ENCODE results near the gene ZSWIM8. TPM values are rescaled to one million over a fixed set of nuclear protein-coding genes. Genes with fewer than 3 reads are reported as not detected.

The ZSWIM8 gene
- polyA plus RNA-seq, 1 donor (not counting 4 experiments of a cell fraction or from before 2014, with no cell fraction given), result 34.2 TPM

DNA sequence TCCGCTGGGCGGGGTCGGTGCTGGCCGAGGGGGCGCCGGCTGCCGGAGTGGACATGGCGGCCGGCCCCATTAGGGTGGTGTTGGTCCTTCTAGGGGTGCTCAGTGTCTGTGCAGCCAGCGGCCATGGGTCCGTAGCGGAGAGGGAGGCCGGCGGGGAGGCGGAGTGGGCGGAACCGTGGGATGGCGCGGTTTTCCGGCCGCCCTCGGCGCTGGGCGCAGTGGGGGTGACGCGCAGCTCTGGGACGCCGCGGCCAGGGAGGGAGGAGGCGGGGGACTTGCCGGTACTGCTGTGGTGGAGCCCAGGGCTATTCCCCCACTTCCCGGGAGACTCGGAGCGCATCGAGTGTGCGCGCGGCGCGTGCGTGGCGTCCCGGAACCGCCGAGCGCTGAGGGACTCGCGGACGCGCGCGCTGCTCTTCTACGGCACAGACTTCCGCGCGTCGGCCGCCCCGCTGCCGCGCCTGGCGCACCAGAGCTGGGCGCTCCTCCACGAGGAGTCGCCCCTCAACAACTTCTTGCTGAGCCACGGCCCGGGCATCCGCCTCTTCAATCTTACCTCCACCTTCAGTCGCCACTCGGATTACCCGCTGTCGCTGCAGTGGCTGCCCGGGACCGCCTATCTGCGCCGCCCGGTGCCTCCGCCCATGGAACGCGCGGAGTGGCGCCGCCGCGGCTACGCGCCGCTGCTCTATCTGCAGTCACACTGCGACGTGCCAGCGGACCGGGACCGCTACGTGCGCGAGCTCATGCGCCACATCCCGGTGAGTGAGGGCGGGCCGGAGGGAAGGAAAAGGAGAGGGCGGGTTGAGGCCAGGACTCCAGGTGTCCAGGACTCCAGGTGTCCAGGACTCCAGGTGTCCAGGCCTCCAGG lies 12.9 kb upstream of the ZSWIM8 start:
- H2AFZ ChIP-seq (ENCODE audit: control insufficient read depth, low read length), result peak overlapping the region; percentile 76
- no peaks in the 10 kb centered on the region for H3K27me3 ChIP-seq (ENCODE audit: control insufficient read depth, extremely low read depth, insufficient read depth, low read length)
- peak overlapping the region; percentile 52 to 74 (median 73) for H3K4me3 ChIP-seq (ENCODE audit: control insufficient read depth in 2 of 3, extremely low read depth in 1 of 3, insufficient read depth in 2 of 3, low read depth in 1 of 3, low read length in 3 of 3)
- H3K79me2 ChIP-seq (ENCODE audit: control insufficient read depth, insufficient read depth, low read length), result peaks cover 36% of the 10 kb centered on the region
- H3K4me1 ChIP-seq (ENCODE audit: control insufficient read depth, extremely low read depth, insufficient read depth, low read length), result peaks cover 29% of the 10 kb centered on the region
- peak overlapping the region; percentile 81 for H3K9ac ChIP-seq (ENCODE audit: control insufficient read depth, extremely low read depth, insufficient read depth, low read length)
- H3K36me3 ChIP-seq (ENCODE audit: control insufficient read depth in 2 of 2, extremely low read depth in 1 of 2, insufficient read depth in 2 of 2, low read length in 2 of 2), result peaks cover 24 to 38% of the 10 kb centered on the region in 2 experiments
- H3K9me3 ChIP-seq (ENCODE audit: control insufficient read depth, low read depth, low read length), result no peaks in the 10 kb centered on the region
- TF ChIP-seq, protein P1, sequence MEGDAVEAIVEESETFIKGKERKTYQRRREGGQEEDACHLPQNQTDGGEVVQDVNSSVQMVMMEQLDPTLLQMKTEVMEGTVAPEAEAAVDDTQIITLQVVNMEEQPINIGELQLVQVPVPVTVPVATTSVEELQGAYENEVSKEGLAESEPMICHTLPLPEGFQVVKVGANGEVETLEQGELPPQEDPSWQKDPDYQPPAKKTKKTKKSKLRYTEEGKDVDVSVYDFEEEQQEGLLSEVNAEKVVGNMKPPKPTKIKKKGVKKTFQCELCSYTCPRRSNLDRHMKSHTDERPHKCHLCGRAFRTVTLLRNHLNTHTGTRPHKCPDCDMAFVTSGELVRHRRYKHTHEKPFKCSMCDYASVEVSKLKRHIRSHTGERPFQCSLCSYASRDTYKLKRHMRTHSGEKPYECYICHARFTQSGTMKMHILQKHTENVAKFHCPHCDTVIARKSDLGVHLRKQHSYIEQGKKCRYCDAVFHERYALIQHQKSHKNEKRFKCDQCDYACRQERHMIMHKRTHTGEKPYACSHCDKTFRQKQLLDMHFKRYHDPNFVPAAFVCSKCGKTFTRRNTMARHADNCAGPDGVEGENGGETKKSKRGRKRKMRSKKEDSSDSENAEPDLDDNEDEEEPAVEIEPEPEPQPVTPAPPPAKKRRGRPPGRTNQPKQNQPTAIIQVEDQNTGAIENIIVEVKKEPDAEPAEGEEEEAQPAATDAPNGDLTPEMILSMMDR (optimal IDR thresholded peaks at IDR 0.05 in 1 of 3, IDR thresholded peaks at IDR 0.05 in 1 of 3, conservative IDR thresholded peaks at IDR 0.05 in 1 of 3; ENCODE audit: extremely low read depth in 1 of 3, insufficient read depth in 2 of 3, low read length in 3 of 3), result peak in 2 of 3 experiments; percentile 6 to 9
- no peak for TF ChIP-seq EZH2 (IDR thresholded peaks at IDR 0.05; ENCODE audit: low read length)
- H3K9me1 ChIP-seq (ENCODE audit: control insufficient read depth, extremely low read depth, insufficient read depth, low read length), result no peaks in the 10 kb centered on the region
- peaks cover 5% of the 10 kb centered on the region for H4K20me1 ChIP-seq (ENCODE audit: control insufficient read depth, extremely low read depth, insufficient read depth, low read length)
- peak overlapping the region; percentile 68 for H3K27ac ChIP-seq (ENCODE audit: control insufficient read depth, insufficient read depth, low read length)
- peak; percentile 33 for DNase-seq (ENCODE audit: low read depth, low spot score)
- no peak for FAIRE-seq
- H3K4me2 ChIP-seq (ENCODE audit: control insufficient read depth, extremely low read depth, insufficient read depth, low read depth, low read length), result peak overlapping the region; percentile 82
- dilution Hi-C loops (cut with MboI; ENCODE audit: extremely low pct_ligation_motif_present, low sequenced_read_pairs), result no loop called here

DNA sequence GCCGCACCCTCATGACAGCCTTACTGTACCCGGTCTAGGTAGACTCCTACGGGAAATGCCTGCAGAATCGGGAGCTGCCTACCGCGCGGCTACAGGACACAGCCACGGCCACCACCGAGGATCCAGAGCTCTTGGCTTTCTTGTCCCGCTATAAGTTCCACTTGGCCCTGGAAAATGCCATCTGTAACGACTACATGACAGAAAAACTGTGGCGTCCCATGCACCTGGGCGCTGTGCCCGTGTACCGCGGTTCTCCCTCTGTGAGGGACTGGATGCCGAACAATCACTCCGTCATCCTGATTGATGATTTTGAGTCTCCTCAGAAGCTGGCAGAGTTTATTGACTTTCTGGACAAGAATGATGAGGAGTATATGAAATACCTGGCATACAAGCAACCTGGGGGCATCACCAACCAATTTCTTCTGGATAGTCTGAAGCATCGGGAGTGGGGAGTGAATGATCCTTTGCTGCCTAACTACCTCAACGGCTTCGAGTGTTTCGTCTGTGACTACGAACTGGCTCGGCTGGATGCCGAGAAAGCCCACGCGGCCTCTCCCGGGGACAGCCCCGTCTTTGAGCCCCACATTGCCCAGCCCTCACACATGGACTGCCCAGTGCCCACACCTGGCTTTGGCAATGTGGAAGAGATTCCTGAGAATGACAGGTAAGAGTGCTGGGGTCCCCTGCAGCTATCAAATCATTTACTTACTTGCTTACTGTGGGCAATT lies 12.1 kb upstream of the ZSWIM8 start:
- Histone ChIP-seq H3K9me3 (ENCODE audit: control insufficient read depth, low read depth, low read length) (no peaks in the 10 kb centered on the region), H3K27ac (ENCODE audit: control insufficient read depth, insufficient read depth, low read length) (peak overlapping the region; percentile 68), H3K36me3 (ENCODE audit: control insufficient read depth in 2 of 2, extremely low read depth in 1 of 2, insufficient read depth in 2 of 2, low read length in 2 of 2) (peaks cover 24 to 35% of the 10 kb centered on the region in 2 experiments), H2AFZ (ENCODE audit: control insufficient read depth, low read length) (peak overlapping the region; percentile 76), H3K9ac (ENCODE audit: control insufficient read depth, extremely low read depth, insufficient read depth, low read length) (peak overlapping the region; percentile 81), H4K20me1 (ENCODE audit: control insufficient read depth, extremely low read depth, insufficient read depth, low read length) (peaks cover 5% of the 10 kb centered on the region), H3K4me2 (ENCODE audit: control insufficient read depth, extremely low read depth, insufficient read depth, low read depth, low read length) (peak overlapping the region; percentile 82), H3K79me2 (ENCODE audit: control insufficient read depth, insufficient read depth, low read length) (peaks cover 36% of the 10 kb centered on the region), H3K9me1 (ENCODE audit: control insufficient read depth, extremely low read depth, insufficient read depth, low read length) (no peaks in the 10 kb centered on the region), H3K27me3 (ENCODE audit: control insufficient read depth, extremely low read depth, insufficient read depth, low read length) (no peaks in the 10 kb centered on the region), H3K4me1 (ENCODE audit: control insufficient read depth, extremely low read depth, insufficient read depth, low read length) (peaks cover 29% of the 10 kb centered on the region), H3K4me3 (ENCODE audit: control insufficient read depth in 2 of 3, extremely low read depth in 1 of 3, insufficient read depth in 2 of 3, low read depth in 1 of 3, low read length in 3 of 3) (peak overlapping the region; percentile 52 to 74 (median 73))
- FAIRE-seq (no peak), DNase-seq (ENCODE audit: low read depth, low spot score) (no peak)
- dilution Hi-C loops (cut with MboI; ENCODE audit: extremely low pct_ligation_motif_present, low sequenced_read_pairs), result no loop called here
- no peak for TF ChIP-seq EZH2 (IDR thresholded peaks at IDR 0.05; ENCODE audit: low read length)
